ENCODE results near the gene PRKAG1. TPM values are rescaled to one million over a fixed set of nuclear protein-coding genes. Genes with fewer than 3 reads are reported as not detected.

PRKAG1 gene
- total RNA-seq, 1 experiment from 2014 or later: 41.6 TPM

DNA sequence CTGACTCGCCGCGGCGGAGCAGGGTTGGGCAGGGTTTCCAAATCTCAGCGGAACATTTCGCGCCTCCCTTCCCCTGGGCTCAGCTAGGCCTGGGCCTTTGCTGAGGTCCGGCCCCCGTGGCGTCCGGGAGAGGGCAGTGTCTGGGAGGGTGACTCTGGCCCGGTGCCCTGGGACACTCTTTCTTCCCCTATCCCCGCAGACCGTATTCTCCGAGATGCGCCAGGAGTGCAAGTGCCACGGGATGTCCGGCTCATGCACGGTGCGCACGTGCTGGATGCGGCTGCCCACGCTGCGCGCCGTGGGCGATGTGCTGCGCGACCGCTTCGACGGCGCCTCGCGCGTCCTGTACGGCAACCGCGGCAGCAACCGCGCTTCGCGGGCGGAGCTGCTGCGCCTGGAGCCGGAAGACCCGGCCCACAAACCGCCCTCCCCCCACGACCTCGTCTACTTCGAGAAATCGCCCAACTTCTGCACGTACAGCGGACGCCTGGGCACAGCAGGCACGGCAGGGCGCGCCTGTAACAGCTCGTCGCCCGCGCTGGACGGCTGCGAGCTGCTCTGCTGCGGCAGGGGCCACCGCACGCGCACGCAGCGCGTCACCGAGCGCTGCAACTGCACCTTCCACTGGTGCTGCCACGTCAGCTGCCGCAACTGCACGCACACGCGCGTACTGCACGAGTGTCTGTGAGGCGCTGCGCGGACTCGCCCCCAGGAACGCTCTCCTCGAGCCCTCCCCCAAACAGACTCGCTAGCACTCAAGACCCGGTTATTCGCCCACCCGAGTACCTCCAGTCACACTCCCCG lies 37.4 kb downstream of the PRKAG1 start (continued):
- TF ChIP-seq, protein P1, sequence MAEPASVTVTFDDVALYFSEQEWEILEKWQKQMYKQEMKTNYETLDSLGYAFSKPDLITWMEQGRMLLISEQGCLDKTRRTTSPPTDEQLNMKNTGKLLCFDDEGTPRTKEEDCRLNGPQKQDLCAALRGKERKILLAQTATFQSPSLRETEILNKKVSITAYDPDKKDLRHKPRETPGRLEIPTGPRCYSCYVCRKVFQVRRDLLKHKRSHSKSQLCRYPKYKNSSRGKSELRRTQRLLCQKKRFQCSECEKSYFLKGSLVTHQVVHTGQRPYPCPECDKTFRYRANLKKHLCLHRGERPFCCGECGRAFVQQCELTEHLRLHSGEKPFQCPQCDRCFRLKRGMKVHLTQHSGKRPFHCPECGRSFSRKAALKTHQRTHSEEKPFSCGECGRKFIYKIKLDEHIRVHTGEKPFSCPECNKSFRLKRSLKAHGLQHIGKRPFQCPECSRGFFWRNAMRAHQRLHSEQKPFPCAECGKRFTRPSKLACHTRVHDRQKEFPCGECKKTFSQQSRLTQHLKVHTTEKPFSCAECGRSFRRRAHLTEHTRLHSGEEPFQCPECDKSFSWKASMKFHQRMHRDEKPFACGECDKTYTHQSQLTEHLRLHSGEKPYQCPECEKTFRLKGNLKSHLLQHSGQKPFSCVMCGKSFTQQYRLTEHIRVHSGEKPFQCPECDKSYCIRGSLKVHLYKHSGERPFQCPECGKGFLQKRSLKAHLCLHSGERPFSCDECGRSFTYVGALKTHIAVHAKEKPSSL (CRISPR knock-in tag; conservative IDR thresholded peaks at IDR 0.05): no peak
- TF ChIP-seq HMGA2 (CRISPR knock-in tag; IDR thresholded peaks at IDR 0.05): no peak
- peak; percentile 86; the same call in 1 of the 2 replicates for TF ChIP-seq NR3C1 (CRISPR knock-in tag; conservative IDR thresholded peaks at IDR 0.05; ENCODE audit: low read depth)
- no peak for TF ChIP-seq JAZF1 (CRISPR knock-in tag; IDR thresholded peaks at IDR 0.05)
- no peak for TF ChIP-seq NR1H2 (CRISPR knock-in tag; IDR thresholded peaks at IDR 0.05)
- TF ChIP-seq, protein P2, sequence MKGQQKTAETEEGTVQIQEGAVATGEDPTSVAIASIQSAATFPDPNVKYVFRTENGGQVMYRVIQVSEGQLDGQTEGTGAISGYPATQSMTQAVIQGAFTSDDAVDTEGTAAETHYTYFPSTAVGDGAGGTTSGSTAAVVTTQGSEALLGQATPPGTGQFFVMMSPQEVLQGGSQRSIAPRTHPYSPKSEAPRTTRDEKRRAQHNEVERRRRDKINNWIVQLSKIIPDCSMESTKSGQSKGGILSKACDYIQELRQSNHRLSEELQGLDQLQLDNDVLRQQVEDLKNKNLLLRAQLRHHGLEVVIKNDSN (CRISPR knock-in tag; IDR thresholded peaks at IDR 0.05): peak; percentile 47; the same call in 1 of the 2 replicates
- no peak for TF ChIP-seq NFATC4 (CRISPR knock-in tag; IDR thresholded peaks at IDR 0.05)
- TF ChIP-seq, protein P3, sequence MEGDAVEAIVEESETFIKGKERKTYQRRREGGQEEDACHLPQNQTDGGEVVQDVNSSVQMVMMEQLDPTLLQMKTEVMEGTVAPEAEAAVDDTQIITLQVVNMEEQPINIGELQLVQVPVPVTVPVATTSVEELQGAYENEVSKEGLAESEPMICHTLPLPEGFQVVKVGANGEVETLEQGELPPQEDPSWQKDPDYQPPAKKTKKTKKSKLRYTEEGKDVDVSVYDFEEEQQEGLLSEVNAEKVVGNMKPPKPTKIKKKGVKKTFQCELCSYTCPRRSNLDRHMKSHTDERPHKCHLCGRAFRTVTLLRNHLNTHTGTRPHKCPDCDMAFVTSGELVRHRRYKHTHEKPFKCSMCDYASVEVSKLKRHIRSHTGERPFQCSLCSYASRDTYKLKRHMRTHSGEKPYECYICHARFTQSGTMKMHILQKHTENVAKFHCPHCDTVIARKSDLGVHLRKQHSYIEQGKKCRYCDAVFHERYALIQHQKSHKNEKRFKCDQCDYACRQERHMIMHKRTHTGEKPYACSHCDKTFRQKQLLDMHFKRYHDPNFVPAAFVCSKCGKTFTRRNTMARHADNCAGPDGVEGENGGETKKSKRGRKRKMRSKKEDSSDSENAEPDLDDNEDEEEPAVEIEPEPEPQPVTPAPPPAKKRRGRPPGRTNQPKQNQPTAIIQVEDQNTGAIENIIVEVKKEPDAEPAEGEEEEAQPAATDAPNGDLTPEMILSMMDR (IDR thresholded peaks at IDR 0.05): 0 out of 2 replicates have a peak, but pooled peaks have one; percentile 8
- 0 out of 2 replicates have a peak, but pooled peaks have one; percentile 40 for TF ChIP-seq CREB1 (CRISPR knock-in tag; IDR thresholded peaks at IDR 0.05)
- TF ChIP-seq MXD4 (CRISPR knock-in tag; IDR thresholded peaks at IDR 0.05; ENCODE audit: borderline replicate concordance): no peak
- TF ChIP-seq FOXK1 (CRISPR knock-in tag; IDR thresholded peaks at IDR 0.05): no peak
- no peak for TF ChIP-seq ATF1 (CRISPR knock-in tag; IDR thresholded peaks at IDR 0.05)
- TF ChIP-seq, protein P4, sequence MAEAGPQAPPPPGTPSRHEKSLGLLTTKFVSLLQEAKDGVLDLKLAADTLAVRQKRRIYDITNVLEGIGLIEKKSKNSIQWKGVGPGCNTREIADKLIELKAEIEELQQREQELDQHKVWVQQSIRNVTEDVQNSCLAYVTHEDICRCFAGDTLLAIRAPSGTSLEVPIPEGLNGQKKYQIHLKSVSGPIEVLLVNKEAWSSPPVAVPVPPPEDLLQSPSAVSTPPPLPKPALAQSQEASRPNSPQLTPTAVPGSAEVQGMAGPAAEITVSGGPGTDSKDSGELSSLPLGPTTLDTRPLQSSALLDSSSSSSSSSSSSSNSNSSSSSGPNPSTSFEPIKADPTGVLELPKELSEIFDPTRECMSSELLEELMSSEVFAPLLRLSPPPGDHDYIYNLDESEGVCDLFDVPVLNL (CRISPR knock-in tag; IDR thresholded peaks at IDR 0.05; ENCODE audit: borderline replicate concordance, low read depth): no peak
- TF ChIP-seq RELA (CRISPR knock-in tag; IDR thresholded peaks at IDR 0.05; ENCODE audit: borderline replicate concordance): 0 out of 2 replicates have a peak, but pooled peaks have one; percentile 68
- TF ChIP-seq, protein P5, sequence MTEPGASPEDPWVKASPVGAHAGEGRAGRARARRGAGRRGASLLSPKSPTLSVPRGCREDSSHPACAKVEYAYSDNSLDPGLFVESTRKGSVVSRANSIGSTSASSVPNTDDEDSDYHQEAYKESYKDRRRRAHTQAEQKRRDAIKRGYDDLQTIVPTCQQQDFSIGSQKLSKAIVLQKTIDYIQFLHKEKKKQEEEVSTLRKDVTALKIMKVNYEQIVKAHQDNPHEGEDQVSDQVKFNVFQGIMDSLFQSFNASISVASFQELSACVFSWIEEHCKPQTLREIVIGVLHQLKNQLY (CRISPR knock-in tag; IDR thresholded peaks at IDR 0.05): 0 out of 2 replicates have a peak, but pooled peaks have one; percentile 19
- TF ChIP-seq SMAD3 (CRISPR knock-in tag; IDR thresholded peaks at IDR 0.05; ENCODE audit: borderline replicate concordance): no peak
- no peak for TF ChIP-seq NFE2L1 (CRISPR knock-in tag; IDR thresholded peaks at IDR 0.05)
- TF ChIP-seq, protein P6, sequence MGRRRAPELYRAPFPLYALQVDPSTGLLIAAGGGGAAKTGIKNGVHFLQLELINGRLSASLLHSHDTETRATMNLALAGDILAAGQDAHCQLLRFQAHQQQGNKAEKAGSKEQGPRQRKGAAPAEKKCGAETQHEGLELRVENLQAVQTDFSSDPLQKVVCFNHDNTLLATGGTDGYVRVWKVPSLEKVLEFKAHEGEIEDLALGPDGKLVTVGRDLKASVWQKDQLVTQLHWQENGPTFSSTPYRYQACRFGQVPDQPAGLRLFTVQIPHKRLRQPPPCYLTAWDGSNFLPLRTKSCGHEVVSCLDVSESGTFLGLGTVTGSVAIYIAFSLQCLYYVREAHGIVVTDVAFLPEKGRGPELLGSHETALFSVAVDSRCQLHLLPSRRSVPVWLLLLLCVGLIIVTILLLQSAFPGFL (CRISPR knock-in tag; IDR thresholded peaks at IDR 0.05; ENCODE audit: borderline replicate concordance): no peak
- TF ChIP-seq, protein P7, sequence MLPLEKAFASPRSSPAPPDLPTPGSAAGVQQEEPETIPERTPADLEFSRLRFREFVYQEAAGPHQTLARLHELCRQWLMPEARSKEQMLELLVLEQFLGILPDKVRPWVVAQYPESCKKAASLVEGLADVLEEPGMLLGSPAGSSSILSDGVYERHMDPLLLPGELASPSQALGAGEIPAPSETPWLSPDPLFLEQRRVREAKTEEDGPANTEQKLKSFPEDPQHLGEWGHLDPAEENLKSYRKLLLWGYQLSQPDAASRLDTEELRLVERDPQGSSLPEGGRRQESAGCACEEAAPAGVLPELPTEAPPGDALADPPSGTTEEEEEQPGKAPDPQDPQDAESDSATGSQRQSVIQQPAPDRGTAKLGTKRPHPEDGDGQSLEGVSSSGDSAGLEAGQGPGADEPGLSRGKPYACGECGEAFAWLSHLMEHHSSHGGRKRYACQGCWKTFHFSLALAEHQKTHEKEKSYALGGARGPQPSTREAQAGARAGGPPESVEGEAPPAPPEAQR (CRISPR knock-in tag; IDR thresholded peaks at IDR 0.05): no peak
- TF ChIP-seq, protein P8, sequence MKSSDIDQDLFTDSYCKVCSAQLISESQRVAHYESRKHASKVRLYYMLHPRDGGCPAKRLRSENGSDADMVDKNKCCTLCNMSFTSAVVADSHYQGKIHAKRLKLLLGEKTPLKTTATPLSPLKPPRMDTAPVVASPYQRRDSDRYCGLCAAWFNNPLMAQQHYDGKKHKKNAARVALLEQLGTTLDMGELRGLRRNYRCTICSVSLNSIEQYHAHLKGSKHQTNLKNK (CRISPR knock-in tag; IDR thresholded peaks at IDR 0.05): no peak
- TF ChIP-seq KAT7 (CRISPR knock-in tag; IDR thresholded peaks at IDR 0.05; ENCODE audit: borderline replicate concordance): peak; percentile 79; the same call in 1 of the 2 replicates
- TF ChIP-seq SP1 (CRISPR knock-in tag; conservative IDR thresholded peaks at IDR 0.05): 0 out of 2 replicates have a peak, but pooled peaks have one; percentile 2
- no peak for TF ChIP-seq GABPB1 (CRISPR knock-in tag; IDR thresholded peaks at IDR 0.05)
- no peak for TF ChIP-seq NFYB (CRISPR knock-in tag; conservative IDR thresholded peaks at IDR 0.05; ENCODE audit: low read depth)
